HG02970 (cell line): Measurements from ENCODE around the gene RPGR.
A peak's percentile ranks its signal among the peaks of the same experiment; 100 is the strongest.

Experiments
- ATAC-seq: cut with Tn5 transposase; IDR thresholded peaks from one replicate; pipeline ENCODE4 v1.9.1; 2021; ENCODE audit warnings: mild to moderate bottlenecking, moderate library complexity, moderate number of reproducible peaks; ENCODE audit not compliant: unreplicated experiment, low FRiP score

The RPGR gene, protein sequence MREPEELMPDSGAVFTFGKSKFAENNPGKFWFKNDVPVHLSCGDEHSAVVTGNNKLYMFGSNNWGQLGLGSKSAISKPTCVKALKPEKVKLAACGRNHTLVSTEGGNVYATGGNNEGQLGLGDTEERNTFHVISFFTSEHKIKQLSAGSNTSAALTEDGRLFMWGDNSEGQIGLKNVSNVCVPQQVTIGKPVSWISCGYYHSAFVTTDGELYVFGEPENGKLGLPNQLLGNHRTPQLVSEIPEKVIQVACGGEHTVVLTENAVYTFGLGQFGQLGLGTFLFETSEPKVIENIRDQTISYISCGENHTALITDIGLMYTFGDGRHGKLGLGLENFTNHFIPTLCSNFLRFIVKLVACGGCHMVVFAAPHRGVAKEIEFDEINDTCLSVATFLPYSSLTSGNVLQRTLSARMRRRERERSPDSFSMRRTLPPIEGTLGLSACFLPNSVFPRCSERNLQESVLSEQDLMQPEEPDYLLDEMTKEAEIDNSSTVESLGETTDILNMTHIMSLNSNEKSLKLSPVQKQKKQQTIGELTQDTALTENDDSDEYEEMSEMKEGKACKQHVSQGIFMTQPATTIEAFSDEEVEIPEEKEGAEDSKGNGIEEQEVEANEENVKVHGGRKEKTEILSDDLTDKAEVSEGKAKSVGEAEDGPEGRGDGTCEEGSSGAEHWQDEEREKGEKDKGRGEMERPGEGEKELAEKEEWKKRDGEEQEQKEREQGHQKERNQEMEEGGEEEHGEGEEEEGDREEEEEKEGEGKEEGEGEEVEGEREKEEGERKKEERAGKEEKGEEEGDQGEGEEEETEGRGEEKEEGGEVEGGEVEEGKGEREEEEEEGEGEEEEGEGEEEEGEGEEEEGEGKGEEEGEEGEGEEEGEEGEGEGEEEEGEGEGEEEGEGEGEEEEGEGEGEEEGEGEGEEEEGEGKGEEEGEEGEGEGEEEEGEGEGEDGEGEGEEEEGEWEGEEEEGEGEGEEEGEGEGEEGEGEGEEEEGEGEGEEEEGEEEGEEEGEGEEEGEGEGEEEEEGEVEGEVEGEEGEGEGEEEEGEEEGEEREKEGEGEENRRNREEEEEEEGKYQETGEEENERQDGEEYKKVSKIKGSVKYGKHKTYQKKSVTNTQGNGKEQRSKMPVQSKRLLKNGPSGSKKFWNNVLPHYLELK

DNA sequence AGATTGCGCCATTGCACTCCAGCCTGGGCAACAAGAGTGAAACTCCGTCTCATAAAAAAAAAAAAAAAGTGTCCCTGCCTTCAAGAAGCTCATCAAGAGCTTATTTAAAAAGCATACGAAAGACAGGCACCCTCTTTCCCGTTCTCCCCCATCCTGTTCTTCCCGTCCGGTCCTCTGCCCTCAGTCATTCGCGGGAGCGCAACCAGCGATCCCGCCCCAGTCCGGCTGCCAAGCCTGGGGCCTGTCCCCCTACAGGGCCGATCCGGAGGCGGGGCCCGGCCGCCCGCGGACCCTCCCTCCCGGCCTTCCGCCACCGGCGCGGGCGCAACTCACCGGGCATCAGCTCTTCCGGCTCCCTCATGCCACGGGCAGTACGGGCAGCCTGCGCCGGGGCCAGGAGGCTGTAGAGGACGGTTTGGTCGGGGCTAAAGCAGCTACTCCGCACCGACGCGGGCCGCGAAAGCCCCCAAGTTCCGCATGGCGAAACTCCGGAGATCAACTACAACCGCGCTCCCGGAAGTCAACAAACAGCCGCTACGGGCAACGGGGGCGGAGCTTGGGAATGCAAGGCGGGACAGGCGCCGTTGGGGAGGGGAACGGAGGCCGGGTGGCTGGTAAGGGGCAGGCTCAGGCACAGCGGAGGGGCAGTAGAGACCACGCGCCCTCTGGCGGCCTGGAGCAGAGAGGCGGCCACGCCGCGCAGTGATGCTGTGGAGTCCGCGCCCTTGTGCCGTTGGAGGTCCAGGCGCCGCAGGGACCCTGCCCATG, at the start of gene RPGR:
TSS of gene RPGR (minus strand) at position 503 of the 768 bp plus-strand sequence. CDS start at position 361, 142 bp downstream.
- ATAC-seq = peak; percentile 95

DNA sequence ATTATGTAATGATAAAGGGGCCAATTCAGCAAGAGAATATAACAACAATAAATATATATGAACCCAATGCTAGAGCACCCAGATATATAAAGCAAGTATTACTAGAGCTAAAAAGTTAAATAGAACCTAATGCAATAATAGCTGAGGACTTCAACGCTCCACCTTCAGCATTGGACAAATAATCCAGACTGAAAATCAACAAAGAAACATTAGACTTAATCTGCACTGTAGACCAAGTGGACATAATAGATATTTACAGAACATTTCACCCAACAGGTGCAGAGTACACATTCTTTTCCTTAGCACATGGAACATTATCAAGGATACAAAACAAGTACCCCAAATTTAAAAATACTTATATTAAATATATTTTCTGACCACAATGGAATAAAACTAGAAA, 49.4 kb upstream of the RPGR start:
- no peak for ATAC-seq

DNA sequence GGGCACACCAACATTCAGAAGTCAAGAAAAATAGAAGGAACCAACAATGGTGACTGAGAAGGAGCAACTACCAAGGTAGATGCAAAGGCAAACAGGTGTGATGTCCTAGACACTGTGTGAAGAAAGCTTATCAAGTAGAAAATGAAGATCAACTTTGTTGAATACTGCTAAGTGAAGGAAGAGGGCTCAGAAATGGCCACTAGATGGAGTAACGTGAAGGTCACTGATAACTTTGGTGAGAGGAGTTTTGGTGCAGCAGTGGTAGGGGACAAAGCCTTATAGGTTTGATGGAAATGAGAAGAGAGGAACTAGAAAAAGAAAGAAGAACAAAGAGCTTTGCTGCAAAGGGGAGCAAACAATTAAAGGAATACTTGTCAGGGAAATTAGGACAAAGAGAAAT, 48.6 kb upstream of the RPGR start:
- no peak for ATAC-seq

DNA sequence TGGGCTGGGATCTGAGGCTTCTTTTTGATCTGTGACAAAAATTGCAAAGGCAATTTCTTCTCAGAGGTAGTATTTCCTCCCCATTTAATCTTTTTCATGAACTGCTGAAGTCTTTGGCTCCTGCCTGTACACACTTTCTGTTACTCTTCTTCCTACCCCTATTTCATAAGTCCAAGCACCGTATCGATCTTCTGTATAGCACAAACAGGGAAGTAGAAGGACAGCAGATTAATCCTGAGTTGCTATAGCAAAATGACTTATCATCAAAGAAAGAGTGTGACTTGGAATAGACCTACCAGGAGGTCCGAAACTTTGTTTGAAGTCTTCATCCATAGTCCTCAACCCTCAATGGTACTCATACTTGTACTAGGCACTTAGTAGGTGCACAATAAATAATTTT, 47.1 kb upstream of the RPGR start:
- no peak for ATAC-seq

DNA sequence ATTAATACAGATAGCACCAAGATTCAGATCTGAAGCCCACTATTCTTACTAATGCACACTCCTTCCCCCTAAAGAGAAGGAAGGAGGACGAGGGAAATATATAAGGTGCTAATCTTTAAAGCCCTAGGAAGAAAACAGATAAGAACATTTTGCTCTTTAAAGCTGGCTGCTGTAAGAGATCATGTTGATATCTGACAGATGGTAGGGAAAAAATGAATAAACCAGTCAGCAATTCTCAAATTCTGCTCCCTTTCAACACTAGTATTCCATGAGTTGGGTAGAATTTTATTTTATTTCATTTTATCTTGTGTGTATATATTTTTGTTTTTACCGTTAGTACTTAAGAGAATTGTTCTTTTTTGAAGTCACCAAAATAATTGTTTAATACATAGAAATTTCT, 44.3 kb upstream of the RPGR start:
- no peak for ATAC-seq

DNA sequence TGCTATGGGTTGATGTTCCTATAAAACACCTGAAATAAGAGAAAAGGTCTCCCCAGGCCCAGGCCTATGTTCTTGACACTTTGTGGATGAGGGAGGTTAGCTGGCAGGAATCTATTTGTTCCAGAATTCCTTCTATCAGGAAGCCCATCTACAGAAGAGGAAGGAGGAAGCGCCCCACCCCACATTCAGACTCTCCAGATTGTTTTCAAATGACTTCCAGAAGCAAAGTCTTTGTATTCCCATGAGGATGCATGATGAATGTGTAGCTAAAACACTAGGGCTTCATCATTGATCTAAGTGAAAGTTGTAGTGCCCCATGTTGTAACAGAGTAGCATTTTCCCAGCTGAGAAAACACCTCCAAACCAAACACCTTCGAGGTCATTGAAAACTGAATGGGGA, 41.5 kb upstream of the RPGR start:
- ATAC-seq = no peak

DNA sequence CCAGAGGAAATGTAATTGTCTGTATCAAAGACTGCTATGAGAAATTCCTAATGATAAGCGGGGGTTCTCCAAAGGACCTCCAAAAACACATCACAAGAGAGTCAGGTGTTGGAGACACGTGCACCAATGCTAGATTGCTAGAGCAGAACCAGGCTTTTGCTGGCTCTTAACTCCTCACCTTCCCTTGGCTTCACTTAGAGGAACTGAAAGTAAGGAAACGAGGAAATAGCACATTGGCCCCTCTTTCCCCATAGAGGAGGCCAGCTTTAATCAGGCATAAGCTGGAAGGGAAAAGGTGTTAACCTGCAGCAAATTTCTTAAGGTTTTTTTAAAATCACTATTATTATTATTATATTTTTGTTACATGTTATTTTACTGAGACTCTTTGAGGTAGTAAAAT, 38.6 kb upstream of the RPGR start:
- ATAC-seq = no peak

DNA sequence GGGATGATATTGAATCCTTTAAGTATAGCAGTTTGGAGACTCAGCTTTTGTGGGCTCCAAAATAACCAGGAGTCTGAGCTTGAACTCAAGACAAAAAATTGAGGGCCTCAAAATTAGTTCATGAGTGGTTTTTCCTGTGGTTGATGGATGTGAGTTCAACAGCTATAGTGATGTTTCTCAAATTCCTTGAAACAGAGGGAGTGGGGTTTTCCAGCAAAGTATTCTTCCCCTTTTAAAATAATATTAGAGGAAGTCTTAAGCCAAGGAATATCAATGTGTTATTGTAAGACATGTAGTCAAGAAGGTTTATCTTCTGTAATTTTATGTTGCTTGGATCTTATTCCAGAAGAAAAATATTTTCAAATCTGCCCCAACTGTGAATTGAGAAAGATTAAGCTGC, 35.7 kb upstream of the RPGR start:
- ATAC-seq = no peak

DNA sequence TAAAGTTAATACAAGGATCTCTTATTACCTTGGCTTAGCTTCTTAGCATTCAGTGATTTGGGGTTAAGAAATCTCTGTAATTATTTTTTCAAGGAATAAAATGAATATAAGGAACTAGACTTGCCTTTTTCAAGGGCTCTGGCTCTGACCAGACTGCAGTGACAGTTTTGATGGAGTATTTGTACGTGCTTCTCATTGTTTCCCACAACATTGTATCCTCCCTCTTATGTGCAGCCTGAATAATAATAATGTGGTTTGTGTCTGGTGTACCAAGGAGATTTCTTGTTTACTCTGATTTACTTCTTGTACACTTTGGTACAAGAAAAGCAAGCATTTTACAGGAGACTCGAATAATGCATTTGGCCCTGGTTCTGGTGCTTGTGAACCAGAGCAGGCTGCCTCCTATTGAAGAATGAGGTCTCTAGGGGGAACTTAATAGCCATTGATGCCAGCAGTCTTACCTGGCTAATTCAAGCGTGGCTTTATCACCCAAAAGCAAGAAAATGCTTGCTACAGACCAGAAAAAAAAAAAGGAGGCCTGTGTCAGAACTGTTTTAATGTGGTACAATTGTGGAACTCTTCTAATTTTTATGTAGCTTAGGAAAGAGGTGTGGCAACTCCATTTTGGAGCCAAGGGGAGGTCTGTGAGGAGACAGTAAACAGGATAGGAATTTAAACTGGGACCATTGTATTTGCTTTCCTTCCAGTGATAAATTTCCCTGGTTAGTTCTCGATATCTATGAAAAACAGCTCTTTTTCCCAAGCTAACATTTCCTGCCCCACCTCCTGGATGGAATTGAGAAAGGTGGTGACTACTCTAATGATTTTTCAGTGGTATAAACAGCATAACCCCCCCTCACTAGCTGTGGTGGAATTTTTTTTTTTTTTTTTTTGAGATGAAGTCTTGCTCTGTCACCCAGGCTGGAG, 30.7 kb upstream of the RPGR start:
- ATAC-seq = no peak

DNA sequence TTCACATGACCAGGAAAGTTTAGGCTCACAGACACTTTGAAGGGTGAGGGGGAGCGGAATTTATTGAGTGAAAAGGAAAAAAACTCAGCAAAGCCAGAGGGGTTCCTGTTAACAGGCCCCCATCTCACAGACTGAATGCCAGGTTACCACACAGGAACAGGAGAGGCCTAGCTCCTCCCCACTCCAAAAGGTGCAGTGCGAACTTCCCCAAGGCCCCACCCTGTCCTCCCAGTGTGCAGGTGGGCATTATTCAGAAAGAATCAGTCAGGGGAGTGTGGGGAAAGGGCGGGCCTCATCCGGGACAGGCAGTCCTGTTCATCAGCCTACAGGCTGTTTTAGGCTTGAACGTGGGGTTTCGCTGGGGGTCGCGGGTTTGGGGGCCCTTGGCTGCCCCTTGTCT, 29.1 kb upstream of the RPGR start:
- ATAC-seq = no peak

DNA sequence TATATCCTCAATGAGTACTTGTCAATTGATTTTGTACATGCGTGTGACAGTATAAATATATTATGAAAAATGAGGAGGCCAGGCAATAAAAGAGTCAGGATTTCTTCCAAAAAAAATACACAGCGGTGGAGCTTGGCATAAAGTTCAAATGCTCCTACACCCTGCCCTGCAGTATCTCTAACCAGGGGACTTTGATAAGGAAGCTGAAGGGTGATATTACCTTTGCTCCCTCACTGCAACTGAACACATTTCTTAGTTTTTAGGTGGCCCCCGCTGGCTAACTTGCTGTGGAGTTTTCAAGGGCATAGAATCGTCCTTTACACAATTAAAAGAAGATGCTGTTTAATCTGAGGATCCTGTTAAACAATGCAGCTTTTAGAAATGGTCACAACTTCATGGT, 25.1 kb upstream of the RPGR start, which contains the start of gene OTC:
TSS of gene OTC (plus strand) at position 243 of the 400 bp plus-strand sequence. CDS start at position 336, 93 bp downstream.
- no peak for ATAC-seq

DNA sequence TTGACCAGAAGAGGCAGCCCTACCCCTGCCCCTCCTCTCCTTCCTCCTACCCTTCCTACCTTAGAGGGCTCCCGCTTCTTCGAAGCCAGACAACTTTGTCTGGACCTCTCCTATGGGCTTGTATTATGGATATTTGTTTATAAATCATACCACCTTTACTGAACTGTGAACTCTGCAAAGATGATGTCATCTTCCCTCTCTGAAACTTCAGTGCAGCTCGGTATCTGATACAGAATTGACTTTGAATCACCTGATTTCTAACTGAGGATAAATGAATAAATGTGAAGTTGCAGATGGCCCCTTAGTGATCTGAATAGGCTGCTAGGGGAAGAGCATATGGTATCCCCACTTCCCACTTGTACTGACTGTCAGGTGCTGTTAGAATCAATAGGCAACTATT, 24.0 kb upstream of the RPGR start:
- ATAC-seq = no peak

DNA sequence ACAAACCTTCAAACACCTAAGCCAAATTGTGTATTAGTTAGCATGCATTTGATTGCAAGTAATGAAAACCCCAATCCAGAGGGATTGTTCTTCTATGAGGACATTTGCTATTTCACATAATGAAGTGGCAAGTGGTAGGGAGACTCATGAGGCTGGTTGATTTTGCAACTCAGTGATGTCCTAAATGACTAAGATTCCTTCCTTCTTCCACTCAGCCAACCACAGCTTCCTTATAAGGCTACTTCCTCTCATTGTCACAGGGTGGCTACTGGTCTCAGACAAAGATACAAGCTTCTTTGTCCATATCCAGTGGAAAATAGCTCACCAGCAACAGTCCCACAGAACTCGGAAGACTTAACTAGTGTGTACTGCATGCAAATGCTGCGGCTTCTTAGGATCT, 19.8 kb upstream of the RPGR start:
- ATAC-seq = no peak

DNA sequence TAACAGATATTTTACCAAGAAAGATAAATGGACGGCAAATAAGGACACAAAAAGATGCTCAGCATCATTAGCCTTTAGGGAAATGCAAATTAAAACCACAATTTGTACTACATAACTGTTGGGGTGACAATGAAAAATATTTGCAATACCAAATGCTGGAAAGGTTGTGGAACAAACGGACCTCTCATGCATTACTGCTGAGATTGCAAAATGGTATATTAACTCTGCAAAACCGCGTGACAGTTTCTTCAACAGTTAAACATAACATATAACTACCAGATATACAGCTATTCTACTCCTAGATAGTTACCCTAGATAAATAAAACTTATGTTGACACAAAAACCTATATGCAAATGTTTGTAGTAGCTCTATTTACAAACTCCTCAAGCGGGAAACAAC, 18.8 kb upstream of the RPGR start:
- ATAC-seq = no peak

DNA sequence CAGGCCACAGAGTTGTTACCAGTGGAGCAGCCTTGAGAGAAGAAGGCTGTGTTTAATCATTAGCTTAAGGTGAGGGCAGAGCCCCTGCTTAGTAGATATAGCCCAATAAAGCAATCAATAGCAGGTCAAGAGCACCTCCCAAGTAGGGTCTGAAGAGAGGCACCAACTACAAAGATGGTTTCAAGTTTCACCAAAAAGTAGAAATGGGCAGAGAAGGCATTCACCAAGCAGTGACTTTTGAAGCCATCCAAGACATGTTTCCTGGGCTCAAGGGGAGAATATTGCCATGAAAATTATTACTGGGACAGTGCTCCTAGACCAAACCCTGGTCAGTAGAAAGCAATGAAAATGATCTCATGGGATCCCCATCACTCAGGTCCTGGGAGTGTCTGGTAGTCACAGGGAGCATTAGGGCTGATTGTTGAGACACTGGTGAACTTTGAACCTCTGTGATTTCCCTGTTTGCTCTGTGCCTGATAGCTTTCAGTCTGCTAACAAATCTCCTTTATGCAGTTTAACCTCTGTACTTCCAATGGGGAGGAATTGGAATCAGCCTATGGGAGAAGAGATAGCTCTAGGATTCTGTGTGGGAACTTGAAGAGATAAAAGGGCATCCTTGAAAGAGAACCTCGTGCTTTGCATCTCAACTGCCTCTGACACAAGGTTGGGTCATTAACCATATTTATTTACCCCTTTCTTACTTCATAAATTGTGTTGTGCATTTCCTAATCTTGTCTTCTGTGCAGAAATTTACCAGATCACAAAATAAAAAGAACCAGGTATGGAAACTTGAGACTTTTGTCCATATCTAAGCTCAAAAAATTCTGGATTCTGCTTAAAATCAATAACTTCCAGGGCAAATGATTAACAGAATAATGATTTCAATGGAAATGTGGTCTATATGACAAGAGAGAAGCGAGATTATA, 15.8 kb upstream of the RPGR start:
- ATAC-seq = no peak

DNA sequence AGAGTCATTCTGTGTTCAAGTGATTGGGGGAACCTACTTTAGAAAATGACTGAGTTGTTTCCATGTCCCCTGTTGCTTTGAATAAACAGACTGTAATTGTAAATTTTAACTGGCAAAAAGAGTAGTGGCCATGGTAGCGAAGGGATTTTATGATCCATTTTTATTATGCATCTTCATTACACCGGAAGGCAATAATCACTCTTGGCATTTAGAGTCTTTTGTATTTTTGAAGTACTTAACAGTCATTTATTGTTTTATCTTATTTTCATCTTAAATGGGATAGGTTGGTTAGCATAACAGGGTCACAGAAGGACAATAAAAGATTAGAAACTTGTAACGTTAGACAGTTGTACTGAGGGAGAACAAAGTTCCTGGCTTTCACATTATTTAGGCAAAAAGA, 14.1 kb upstream of the RPGR start:
- no peak for ATAC-seq

DNA sequence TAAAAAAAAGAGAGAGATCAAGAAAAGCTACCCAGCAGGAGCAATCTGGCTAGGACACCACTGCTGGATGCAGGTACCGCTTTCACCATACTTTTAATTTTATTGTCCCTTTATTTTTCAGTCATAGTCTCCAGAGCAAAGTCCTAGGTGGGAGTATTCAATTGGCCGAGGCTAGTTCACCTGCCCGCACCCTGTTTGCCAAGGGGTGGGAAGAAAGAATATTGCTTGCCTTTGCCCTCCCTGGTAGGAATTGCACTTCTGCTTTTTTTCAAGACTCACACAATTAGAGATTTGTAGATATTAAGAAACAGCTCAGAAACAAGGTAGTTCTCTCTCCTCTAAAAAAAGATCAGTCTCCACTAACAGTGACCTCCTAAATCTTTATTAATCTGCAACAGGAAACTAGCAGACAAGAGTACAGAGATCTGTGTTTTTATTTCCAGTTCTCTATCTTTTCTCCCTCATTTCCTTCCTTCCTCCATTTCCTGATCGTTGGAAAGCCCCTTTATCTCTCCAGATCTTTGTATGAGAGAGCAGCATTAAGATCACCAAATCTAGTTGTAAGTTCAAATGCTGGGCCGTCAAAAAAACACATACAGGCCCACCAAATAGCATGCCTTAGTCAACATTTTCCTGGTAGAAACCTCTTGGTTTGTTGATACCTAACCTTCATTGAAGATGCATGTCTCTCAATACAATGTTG, 9.4 kb upstream of the RPGR start:
- ATAC-seq = no peak

DNA sequence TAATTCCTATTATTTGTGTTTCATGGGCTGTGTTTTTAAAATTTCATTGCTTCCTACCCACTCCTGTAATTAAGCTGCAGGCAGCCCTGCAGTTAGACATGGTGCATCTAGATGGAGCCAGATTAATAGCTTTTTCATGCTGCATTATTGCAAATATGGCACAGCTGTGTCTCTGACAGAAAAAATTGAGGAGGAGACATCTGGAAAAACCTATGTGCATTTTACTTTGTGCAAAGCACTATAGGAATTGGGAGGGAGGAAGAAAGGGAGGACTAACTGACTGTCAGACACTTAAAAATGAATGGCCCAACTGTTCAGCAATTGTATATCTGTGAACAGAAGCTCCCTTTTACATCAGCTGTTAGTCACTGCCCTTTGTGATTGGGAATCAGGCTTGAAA, 8.1 kb upstream of the RPGR start:
- no peak for ATAC-seq
